DMS153 treated with DMSO at 0.1 percent for 48 hours (cell line): ENCODE results near the gene VPS54.
A peak's percentile ranks its signal among the peaks of the same experiment; 100 is the strongest.
"Not testable (repeated sequence)": the region's sequence is repeated elsewhere in the genome, so short reads cannot be mapped to it uniquely, and the experiment has no call there.

Experiments used
- DNase-seq: peaks from one replicate; lab custom pipeline; 2025; ENCODE audit not compliant: unreplicated experiment; lab: John Stamatoyannopoulos, UW

Gene VPS54

DNA sequence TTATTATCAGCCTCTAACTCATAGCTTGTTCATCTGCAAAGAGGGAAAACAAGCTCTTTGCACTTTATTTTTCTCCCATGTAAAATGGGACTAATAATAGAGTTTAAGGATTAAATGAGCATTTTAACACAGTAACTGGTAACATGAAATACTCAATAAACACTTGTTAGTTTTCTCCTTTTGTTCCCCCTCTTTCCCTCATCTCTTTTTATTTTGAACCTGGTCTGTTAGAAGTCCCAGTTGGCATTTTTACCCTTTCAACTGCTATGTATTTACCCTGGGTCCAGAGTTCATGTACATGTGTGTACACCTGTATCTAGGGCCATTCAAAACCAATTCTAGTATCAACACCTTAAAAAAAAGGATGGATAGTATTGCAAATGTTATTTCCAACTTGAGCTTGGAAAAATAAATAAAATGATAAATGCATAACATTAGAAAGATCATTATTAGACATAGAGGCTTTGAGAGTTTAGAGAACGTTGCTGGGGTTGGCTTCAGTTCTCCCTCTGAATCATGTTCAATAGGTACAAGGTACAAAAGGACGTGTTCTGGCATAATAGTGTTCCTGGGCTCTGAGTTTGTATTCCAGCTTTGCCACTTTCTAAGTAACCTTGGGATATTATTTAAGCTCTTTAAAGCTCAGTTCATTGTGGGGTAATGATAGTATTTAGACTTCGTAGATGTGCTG is 5.2 kb upstream of the VPS54 start:
- DNase-seq, result no peak

DNA sequence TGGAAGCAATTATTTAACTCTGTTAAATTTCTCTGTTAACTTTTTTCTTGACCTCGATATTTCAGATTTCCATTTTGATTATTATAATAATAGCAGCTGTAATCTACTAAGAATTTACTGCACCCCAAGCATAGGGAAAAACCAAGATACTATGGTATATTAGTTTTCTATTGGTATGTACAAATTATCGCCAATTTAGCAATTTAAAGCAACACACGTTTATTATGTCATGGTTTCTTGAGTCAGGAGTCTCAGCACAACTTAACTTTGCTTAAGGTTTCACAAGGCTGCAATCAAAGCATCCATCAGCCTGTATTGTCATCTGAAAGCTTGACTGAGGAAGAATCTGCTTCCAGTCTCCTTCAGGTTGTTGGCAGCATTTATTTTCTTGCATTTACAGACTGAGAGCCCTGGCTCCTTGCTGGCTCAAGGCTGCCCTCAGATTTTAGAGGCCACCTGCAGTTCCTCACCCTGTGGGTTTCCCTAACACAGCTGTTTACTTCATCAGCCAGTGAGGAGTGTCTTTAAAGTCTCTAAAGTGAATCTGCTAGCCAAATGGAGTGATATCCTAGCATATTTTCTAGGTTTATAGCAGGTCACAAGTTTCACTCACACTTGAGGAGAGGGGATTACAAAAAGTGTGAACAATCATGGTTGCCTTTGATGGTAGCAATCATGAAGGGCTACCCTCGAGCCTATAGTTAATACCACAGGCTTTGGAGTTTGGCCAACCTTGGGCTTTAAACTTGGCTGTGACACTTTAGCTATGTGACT is 4.4 kb upstream of the VPS54 start:
- DNase-seq, result no peak

DNA sequence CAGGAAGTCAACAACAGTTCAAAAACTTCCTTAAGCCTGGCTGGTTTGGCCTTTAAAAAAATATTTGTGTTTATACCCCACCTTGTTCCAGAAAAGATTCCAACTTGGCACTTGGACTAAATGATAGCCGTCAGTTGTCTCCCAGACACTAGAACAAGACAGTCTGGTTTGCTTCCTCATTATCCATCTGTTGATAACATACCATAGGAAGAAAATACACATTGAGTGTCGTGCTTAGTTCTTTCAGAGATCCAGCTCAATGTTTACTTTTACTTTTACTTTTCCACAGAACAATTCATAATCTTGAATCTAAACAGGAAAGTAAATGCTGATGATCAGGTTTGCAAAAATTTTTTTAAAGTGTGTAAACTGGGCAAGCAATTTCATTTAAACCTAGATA is 2.4 kb upstream of the VPS54 start:
- peak; percentile 18 for DNase-seq

DNA sequence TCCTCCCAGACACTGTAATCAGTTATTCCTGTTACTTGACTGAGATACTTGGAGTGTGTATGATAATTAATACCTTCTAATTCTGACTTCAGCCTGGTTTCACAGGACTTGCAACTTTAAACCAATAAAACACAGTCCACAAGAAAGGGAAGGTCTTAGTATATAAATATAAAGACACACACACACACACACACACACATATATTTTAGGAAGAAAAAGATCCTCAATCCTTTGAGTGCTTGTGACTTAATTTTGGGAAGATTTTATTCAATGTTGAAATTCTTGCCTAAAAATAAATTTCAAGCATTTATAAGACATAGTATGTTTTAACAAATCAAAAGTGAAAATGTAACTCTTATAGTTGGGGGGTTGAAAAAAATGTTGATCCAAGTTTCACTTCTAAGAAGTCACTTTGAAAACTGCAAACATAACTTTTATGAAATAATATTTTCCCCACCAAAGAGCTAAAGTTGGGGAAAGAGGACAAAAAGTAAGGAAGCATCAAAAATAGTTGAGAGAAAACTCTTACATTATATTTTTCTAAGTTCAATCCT is 824 bp upstream of the VPS54 start:
- no peak for DNase-seq

DNA sequence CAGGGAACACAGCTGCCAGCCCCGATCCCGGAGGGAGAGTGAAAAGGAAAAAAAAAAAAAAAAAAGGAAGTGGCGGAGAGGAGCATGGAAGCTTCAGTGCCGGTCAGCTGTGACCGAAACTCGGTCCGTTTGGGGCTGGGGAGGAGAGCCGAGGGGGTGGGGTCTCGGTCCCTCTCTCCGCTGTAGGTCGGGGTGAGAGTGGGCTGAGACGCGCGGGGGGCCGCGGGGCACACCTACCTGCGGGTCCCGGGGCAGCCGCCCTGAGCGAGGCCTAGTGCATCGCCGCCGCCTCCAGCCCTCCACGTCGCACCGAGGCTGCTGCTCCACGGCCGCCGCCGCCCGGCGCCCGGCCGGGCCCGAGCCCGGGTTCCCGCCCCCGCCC is 536 bp downstream of the VPS54 start:
- no peak for DNase-seq

DNA sequence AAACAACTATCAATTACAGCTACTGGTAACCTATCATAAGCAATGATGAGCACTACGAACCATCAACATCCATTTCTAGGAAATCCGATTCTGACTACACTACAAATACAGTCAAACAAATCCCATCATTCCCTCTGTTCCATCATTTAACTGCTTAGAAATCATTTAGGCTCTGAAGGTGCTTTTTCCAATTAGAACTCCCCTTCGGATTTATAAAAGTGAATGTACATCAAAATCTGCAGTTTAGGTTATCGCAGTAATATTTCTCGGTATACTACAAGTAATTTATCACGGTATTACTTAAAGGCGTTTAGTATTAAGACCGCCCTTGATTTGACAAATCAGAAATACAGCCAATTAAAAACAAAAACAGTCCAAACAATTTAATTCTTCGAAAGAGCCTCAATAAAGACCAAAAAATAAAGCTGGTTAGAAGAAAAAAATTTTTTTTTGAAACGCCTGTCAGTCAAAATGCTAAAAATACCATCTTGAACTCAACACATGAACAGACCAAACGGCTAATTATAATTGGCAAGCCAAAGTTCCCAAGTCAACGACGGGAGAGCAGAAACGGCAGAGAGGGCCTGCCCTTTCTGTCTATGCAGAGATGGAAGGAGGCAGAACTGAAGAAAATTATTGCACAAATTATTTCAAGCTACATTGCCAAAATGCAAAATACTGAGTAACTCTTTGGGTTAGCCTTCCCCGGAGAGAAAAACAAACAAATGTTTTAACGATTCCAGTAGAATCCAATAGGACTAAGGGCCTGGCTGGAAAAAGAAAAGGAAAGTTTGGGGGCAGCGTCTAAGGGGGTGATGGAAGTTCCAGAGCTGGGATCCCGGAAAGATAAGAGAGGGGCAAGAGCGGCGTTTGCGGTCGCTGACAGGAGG is 1.2 kb downstream of the VPS54 start:
- DNase-seq, result peak; percentile 33

DNA sequence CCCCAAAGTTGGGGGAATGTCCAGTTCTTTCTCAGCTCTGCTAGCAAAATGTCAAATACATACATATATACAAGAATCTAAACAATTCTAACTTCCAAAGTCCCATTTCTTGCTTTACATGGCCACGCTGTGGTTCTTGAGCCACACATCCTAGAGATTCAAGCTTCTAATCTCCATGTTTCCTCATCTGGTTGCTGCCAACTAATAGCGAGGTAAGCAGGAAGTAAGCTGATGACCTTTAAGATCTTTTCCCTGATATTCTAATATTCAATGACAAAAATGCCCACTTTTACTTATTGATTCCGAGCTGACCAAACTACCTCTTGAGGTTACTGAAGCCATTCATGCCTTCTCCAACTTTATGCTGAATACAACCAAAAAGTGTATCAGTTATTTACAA is 3.3 kb downstream of the VPS54 start:
- DNase-seq, result no peak

DNA sequence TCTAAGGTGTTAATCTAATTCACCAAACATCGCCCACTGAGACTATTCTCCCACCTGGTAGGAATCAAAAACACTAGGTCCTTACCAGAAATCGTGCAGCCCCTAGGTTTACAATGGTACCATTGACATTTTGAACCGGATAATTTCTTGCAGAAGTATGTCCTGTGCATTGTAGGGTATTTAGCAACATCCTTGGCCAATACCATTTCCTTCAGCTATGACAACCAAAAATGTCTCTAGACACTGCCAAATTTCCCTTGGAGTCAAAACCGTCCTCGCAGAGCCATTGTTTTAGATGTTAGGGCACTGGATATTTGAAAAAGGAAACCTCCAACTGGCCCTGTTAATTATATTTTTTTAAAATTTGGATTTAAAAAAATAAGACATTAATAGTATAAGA is 3.8 kb downstream of the VPS54 start:
- no peak for DNase-seq

DNA sequence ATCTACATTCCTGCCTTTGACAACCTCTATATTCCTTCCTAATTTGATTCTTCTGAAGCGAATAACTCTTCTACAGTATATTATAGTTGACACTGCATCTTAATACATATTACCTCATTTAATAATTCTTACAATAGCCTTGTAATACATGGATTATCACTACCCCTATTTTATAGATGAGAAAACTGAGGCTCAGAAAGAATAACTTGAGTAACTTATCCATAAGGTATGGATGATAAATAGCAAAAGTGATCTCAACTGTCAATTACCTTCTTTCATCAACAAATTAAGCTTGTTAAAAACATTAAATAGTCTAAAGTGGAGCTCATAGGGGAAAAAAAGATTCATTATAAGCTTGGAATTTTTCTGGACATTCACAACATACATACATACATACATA is 4.6 kb downstream of the VPS54 start:
- DNase-seq, result no peak

DNA sequence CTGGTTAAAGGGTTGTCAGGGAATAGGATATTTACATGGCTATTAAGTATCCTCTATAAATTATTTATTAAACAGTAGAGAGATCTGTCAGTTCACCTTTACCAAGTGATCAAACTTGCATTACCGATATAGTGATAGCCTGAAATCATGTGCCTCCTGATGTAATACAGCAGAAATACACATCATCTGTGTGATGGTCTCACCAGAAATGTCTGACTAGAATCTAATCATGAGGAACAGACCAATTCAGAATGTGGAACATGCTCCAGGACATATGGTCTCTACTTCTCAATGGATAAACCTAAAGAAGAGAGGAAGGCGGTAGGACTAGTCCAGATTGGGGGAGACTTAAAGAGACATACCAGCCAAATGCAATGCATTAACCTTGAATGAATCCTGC is 6.2 kb downstream of the VPS54 start:
- no peak for DNase-seq

DNA sequence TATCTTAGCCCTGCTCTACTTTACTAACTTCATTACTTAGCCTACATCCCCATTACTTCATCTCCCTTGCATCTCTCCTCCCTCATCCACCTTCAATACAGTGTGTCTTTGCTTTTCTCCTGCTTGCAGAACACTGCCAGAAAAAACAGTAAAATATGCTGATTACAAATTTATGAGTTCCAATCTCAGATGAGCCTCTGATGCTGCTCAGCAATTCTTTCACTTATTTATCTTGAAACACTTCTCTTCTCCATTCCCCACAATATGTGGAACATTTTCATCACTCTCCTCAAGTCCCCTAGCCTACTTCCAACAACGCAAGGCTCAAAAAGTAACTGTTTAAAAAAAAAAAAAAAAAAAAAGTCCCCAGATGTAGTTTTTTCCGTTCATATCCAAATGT is 7.1 kb downstream of the VPS54 start:
- DNase-seq, result no peak

DNA sequence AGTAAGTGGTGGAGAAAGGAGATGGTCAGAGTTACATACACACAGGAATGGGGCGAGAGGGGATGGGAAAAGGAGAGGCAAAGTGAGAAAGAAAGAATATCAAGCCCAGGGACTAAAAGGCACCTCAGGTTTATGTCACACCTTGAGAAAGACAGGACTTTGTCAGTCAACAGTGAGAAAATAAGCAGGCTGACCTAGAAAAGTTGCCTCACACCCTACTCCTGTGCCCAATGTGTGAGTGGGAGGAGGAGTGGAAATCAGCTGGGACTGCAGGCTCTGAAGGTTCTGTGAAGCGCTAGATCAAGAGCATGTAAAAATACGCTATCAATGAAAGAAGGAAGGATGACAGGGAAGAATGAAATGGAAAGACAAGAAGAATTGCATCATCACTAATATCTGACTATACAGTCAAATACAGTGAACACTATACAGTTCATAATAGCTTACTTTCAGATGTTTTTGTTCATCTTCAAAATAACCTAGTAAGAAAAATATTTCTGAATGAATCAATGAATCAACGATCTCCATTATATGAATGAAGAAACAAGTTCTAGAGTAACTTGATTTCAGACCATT is 10.7 kb downstream of the VPS54 start:
- no peak for DNase-seq

DNA sequence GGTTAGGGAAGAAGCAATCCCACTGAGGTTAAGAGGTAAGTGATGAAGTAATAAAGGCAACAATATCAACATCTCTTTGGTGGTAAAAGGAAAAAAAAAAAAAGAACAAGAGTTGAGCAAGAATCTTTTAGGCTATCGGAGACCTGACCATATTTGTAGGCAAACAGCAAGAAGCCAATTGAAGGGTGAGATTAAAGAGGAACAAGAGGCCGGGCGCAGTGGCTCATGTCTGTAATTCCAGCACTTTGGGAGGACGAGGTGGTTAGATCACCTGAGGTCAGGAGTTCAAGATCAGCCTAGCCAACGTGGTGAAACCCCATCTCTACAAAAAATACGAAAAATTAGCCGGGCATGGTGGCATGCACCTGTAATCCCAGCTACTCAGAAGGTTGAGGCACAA is 11.3 kb downstream of the VPS54 start:
- DNase-seq, result no peak

DNA sequence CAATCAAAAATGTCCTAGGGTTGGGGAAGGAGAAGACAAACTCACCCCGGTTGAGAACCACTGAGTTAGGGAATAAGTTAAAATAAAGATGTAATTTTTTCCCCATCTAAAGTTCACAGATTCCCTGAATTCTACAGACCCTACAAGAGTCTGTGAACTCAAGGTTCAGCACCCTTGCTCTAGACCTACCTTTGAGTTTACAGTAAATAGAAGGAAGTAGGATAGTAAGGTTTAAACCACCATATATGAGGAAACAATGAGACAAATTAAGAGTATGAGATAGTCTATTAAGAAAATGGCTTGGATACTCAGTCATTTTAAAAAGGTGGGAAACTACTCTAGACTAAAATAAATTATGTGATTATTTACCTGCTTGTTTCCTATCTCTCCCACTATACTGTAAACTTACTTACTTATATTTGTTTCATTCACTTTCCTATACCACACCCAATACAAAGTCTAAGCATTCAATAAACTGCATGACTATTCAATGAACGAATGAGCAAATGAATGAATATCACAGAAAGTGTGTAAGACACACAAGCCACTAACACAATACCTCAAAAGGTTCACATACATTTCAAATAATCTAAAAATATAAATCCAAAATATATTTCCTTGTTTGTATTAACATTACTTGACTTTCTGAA is 13.4 kb downstream of the VPS54 start:
- DNase-seq, result no peak

DNA sequence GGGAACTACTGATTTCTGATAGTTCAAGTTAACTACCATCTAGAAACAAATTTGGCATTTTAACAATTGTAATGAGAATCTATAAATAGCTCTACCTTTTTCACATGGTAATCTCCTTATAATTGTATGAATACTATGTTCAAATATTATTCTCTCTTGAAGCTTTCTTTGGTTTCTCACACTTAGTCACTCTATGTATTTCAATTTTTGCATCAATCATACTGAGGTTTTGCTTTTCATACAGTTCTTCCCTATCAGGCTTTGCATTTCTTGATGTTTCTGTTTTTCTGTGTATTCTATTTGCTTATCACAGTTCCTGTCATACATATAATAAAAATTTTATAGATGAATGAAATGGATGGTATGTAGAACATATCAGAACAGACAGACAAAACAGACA is 16.0 kb downstream of the VPS54 start:
- no peak for DNase-seq

DNA sequence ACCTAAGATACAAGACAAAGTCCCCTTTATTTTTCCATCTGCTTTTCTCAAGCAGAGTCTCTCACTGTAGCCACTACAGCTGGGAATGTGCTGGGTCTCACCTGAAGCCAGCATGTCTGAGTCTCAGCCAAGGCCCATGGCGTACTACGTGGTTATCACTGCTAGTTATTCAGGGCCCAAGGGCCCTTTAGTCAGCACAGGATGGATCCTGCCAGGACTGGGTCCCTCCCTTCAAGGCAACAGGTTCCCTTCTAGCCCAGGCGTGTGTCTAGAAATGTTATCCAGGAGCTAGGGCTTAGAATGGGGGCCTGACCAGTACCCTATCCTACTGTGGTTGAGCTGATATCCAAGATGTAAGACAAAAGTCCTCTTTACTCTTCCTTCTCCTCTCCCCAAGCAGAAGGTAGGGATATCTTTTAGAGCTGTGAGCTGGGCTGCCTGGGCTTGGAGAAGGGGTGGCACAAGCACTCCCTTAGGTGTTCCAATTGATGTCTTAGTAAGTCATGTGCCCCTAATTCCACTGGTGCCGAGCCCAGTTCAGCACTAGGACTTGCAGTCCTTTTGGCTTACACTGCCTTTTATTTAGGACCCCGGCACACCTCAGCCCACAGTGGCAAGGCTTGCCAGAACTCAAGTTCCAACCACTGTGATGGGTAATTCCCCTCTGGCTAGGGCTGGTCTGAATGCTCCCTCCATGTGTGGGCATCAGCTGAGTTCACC is 17.7 kb downstream of the VPS54 start:
- no peak for DNase-seq

DNA sequence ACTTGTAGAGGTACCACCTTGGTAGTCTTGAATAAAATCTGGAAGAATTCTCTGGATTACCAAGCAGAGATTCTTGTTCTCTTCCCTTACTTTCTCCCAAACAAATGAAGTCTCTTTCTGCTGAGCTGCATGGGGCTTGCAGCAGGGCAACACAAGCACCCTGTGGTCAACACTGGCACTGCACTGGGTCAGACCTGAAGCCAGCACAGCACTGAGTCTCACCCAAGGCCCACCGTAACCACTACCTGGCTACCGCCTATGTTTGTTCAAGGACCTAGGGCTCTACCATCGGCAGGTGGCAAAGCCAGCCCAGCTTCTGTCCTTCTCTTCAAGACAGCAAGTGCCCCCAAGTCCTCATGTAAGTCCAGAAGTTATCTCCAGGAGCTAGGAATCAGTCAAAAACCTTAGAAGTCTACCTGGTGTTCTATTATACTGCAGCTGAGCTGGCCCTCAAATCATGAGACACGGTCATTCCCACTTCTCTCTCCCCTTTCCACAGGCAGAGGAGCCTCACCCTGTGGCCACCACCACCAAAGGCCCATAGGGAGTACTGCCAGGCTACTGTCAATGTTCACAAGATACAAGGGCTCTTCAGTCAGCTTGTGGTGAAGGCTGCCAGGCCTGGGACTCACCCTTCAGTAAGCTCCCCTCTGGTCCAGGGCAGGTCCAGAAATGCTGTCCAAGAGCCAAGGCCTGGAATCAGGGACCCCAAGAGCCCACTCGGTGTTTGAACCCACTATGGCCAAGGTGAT is 18.4 kb downstream of the VPS54 start:
- no peak for DNase-seq

DNA sequence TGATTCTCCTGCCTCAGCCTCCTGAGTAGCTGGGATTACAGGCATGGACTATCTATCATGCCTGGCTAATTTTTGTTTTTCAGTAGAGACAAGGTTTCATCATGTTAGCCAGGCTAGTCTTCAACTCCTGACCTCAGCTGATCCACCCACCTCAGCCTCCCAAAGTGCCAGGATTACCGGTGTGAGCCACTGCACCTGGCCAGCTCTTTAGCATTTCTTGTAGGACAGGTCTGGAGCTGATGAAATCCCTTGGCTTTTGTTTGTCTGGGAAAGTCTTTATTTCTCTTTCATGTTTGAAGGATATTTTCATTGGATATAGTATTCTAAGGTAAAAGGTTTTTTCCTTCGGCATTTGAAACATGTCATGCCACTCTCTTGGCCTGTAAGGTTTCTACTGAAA is 20.2 kb downstream of the VPS54 start:
- no peak for DNase-seq

DNA sequence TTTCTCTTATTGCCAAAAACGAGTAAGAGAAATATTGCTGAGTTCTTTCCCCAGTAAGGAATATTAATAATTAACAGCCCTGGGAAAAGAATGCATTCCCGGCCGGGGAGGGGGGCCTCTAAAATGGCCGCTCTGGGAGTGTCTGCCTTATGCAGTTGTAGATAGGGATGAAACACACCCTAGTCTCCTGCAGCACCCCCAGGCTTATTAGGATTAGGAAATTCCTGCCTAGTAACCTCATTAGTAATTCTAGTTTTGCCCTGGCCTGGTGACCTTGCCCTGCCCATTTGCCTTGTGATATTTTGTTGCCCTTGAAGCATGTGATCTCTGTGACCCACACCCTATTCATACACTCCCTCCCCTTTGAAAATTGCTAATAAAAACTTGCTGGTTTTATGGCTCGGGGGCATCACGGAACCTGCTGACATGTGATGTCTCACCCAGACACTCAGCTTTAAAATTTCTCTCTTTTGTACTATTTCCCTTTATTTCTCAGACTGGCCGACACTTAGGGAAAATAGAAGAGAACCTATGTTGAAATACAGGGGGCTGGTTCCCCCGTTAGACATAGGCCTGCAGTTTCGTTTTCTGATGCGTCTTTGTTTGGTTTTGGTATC is 22.5 kb downstream of the VPS54 start:
- not testable (repeated sequence) for DNase-seq
